ENCODE results near the gene ZCWPW1.

Gene ZCWPW1

GRCh38 chr7:100432621-100433275 is 4.2 kb upstream of the ZCWPW1 start:
- DNase-seq (ENCODE audit: low spot score): no peak

GRCh38 chr7:100432053-100432452 is 3.5 kb upstream of the ZCWPW1 start:
- no peak for DNase-seq (ENCODE audit: low spot score)

- no peak for DNase-seq (ENCODE audit: low spot score)
Measured at GRCh38 chr7:100431286-100431735, 2.8 kb upstream of the ZCWPW1 start.

DNA sequence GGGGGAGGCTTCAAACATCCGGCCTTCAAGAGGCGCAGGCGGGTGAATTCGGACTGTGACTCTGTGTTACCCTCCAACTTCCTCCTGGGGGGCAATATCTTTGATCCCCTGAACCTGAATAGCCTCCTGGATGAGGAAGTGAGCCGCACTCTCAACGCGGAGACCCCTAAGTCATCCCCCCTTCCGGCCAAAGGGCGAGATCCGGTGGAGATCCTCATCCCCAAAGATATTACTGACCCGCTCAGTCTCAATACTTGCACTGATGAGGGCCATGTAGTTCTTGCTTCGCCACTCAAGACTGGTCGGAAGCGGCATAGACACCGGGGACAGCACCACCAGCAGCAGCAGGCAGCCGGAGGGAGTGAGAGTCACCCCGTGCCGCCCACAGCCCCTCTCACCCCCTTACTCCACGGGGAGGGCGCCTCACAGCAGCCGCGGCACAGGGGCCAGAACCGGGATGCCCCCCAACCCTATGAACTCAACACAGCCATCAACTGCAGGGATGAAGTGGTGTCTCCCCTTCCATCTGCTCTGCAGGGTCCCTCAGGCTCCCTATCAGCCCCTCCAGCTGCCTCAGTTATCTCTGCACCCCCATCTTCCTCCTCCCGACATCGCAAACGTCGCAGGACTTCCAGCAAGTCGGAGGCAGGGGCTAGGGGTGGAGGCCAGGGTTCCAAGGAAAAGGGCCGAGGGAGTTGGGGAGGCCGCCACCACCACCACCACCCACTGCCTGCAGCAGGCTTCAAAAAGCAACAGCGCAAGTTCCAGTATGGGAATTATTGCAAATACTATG is 2.2 kb upstream of the ZCWPW1 start:
- peak; percentile 28 for DNase-seq (ENCODE audit: low spot score)

DNA sequence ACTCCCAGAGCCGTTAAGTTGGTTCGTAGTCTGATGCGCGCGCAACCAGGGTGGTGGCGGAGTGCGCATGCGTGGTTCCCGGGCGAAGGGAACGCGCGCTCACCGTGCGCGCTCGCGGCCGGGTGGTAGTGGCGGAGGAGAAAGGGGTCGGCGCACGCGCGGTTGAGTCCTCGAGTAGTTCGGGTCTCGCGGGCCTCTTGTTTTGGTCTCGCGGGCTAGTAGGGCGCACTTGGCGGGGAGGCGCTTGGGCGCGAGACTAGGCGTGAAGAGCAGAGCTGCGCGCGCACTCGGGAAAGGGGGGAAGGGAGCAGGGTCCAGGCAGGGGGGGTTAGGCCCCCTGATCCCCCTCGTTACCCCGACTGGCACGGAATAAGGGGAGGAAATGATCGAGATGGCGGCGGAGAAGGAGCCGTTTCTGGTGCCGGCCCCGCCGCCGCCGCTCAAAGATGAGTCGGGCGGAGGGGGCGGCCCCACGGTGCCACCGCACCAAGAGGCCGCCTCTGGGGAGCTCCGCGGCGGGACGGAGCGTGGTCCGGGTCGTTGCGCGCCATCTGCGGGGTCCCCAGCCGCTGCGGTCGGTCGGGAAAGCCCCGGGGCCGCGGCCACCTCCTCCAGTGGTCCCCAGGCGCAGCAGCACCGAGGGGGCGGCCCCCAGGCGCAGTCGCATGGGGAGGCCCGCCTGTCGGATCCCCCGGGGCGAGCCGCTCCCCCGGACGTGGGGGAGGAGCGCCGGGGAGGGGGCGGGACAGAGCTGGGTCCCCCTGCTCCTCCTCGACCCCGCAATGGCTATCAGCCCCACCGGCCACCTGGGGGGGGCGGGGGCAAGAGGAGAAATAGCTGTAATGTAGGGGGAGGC is 1.4 kb upstream of the ZCWPW1 start, which contains the start of gene MEPCE:
Gene MEPCE (plus strand): TSS at position 195 of the 856 bp plus-strand sequence. CDS start 188 bp downstream, at position 383.
- DNase-seq (ENCODE audit: low spot score): peak; percentile 94

DNA sequence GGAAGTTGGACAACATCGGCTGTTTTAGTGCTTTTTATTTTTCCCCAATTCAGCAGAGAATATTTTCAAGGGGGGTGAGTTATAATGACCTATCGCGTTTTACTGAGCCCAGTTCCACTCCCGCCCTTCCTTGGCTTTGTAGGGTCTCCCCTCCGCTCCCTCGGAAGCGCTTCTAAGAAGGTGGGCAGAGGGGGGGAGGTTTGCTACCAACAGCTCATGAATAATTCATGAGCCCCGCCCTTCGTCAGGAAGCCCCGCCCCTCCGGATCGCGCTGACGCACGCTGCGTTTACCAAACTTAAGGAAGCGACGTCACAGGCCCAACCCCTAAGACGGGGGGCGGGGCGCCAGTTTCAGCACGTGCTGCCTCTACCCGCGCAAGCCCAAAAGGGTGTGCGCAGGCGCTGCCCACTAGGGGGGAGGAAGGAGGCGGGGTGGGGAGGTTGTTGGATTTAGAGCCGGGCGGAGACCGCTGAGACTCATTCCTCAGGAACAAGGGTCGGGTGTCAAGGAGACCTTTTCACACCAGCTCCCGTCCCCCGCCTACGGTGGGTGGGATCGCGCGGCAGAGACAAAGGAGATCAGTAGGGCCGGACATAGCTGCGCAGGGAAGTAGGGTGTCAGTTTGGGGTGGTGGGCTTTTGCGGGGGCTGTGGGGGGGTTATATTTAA is 599 bp upstream of the ZCWPW1 start:
- DNase-seq (ENCODE audit: low spot score): peak; percentile 100

GRCh38 chr7:100427762-100428198 is 723 bp downstream of the ZCWPW1 start:
- DNase-seq (ENCODE audit: low spot score): no peak

GRCh38 chr7:100426516-100426915 is 2.0 kb downstream of the ZCWPW1 start:
- no peak for DNase-seq (ENCODE audit: low spot score)

GRCh38 chr7:100425347-100425746 is 3.2 kb downstream of the ZCWPW1 start:
- no peak for DNase-seq (ENCODE audit: low spot score)

DNA sequence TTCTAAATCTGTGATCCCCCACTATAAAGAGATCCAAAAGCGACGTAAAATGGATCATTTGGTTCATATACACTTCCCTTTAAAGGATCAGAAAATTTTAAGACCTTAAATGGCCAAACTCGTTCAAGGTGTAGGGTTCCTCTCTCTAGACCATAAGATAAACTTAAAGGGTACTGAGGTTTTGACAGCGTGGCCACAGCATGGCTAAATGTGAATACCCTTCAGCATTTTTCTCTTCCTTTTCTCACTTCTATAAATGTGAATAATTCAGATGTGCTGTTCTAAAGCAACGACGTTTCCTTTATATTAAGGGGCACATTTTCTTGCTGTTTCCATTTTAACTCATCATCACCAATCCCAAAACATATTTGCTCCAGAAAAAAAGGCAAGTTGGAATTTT is 5.2 kb downstream of the ZCWPW1 start:
- DNase-seq (ENCODE audit: low spot score): no peak

- DNase-seq (ENCODE audit: low spot score): no peak
Measured at GRCh38 chr7:100419660-100420226, 8.8 kb downstream of the ZCWPW1 start.

- DNase-seq (ENCODE audit: low spot score): no peak
Measured at GRCh38 chr7:100418930-100419659, 9.4 kb downstream of the ZCWPW1 start.

- DNase-seq (ENCODE audit: low spot score): no peak
Measured at GRCh38 chr7:100415448-100415847, 13.1 kb downstream of the ZCWPW1 start.

DNA sequence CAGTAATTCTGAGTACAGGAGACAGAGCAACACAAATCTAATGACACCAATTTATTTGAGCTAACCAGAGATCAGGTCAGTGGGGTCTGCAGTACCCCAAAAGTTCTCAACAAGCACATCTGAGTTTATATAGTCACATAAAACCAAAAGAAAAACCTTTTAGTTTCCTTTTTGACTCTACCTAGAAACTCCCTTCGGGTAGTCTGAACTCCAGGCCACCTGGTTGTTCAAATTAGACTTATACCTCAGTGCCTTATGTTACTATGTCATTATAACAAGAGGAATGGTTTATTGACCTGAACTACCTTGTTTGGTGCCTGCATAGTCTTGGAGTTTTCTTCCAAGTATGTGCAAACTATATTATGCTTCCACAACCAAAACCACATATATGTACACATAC is 14.6 kb downstream of the ZCWPW1 start:
- DNase-seq (ENCODE audit: low spot score): no peak

- no peak for DNase-seq (ENCODE audit: low spot score)
Measured at GRCh38 chr7:100413346-100413745, 15.2 kb downstream of the ZCWPW1 start.

GRCh38 chr7:100411101-100411500 is 17.4 kb downstream of the ZCWPW1 start:
- no peak for DNase-seq (ENCODE audit: low spot score)

DNA sequence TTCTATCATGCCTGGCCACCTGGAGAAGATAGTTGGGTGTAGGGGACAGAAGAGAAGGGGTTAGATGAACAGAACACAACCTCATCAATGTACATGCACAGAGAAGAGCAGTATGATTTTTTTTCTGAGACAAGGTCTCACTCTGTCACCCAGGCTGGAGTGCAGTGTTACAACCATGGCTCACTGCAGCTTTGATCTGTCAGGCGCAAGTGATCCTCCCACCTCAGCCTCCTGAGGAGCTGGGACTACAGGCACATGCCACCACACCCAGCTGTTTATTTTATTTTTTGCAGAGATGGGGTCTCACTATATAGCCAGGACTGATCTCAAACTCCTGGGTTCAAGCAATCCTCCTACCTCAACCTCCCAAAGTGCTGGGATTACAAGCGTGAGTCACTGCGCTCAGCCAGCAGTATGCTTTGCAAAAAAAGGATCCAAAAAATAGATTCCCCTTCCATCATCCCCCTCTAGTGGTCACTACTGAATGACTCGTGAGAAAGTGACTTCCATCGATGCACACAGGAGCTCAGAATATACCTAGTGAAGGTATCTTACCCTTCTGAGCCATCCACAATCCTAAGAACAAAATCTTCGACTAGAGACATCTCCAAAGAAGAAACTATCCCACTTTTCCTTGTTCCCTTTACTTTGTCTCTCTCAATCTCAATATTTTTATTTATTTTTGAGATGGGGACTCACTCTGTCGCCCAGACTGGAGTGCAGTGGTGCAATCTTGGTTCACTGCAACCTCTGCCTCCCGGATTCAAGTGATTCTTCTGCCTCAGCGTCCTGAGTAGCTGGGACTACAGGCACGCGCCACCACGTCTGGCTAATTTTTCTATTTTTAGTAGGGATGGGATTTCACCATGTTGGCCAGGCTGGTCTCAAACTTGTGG is 21.0 kb downstream of the ZCWPW1 start:
- peak; percentile 76 for DNase-seq (ENCODE audit: low spot score)

DNA sequence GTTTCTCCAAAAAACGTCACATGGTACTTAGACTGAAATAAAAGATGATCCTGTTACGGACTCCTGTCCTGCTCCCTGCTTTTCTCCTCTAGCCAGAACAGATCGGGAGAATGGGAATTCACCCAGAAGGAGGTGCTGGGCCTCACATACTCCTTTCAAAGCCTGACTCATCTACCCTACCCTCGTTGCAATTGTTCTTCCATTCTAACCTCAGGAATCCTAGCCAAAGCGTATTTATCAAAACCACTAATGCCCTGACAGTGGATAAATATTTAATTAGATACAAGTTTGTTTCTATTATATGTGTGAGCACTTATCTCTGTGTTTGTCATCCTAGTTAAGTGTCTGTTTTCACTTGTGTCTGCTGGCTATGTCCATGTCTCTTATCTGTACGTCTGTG is 21.7 kb downstream of the ZCWPW1 start:
- no peak for DNase-seq (ENCODE audit: low spot score)

GRCh38 chr7:100402241-100402640 is 26.3 kb downstream of the ZCWPW1 start:
- DNase-seq (ENCODE audit: low spot score): no peak

DNA sequence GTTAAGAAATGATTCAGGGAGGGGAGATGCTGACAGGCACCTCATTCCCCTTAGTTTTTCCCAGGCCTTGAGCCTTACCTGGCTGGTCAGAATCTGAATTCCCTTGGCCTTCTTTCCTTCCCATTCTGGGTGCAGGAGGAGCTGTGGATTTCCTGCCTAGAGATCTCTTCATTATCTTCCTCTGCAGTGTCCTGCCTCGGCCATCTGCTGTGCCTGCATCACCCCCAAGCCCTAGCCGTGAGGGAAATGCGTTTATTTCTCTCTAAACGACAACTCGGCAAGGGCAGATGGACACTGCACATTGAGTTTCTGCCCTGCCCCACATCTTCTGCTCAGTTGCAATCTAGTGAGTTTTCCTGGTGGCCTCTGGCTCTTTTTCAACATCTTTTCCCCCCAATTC is 26.7 kb downstream of the ZCWPW1 start:
- DNase-seq (ENCODE audit: low spot score): no peak

All from CD4-positive, alpha-beta T cell treated with Interleukin-2 at 100 ng/mL for 4 hours (primary cell).